ENCODE data around the gene DEDD.

DEDD gene

GRCh38 chr1:161106431-161106830 is 26.0 kb downstream of the DEDD start:
- no peak overlapping the region for H3K9ac ChIP-seq (ENCODE audit: low read depth, low read length)
- no peaks in the 10 kb centered on the region for H3K4me1 ChIP-seq (ENCODE audit: control insufficient read depth, insufficient read depth, low read length)
- H3K36me3 ChIP-seq (ENCODE audit: control insufficient read depth, insufficient read depth, low read length), result peaks cover 20% of the 10 kb centered on the region
- H3K27me3 ChIP-seq (ENCODE audit: control insufficient read depth, insufficient read depth, low read length), result no peaks in the 10 kb centered on the region
- H3K27ac ChIP-seq (ENCODE audit: low read depth, low read length), result no peak overlapping the region
- H3K4me3 ChIP-seq (ENCODE audit: low read depth, low read length), result no peak overlapping the region
- H3K9me3 ChIP-seq (ENCODE audit: control insufficient read depth, insufficient read depth, low read length), result no peaks in the 10 kb centered on the region

DNA sequence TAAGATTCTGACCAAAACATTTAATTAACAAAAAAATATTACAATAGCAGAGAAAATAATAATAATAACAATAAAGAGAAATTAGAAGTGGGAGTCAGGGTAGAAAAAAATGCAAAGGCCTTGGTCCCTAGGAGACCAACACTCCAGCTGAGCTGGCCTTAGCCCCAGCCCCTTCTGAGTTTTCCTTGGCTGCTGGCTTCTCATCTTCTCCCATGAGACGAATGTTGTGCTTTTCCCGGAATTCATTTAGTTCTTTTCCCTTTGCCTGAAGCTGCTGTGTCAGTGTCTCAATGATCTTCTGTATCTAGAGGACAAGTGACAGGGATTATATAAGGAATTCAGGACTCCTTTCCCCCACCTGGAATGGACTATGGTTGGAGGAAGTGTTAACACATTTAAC is 31.9 kb downstream of the DEDD start:
- Histone ChIP-seq H3K9ac (ENCODE audit: low read depth, low read length) (no peak overlapping the region), H3K27me3 (ENCODE audit: control insufficient read depth, insufficient read depth, low read length) (no peaks in the 10 kb centered on the region), H3K36me3 (ENCODE audit: control insufficient read depth, insufficient read depth, low read length) (peaks cover 26% of the 10 kb centered on the region), H3K4me1 (ENCODE audit: control insufficient read depth, insufficient read depth, low read length) (0 out of 2 replicates have a peak, but pooled peaks cover 4% of the 10 kb centered on the region), H3K9me3 (ENCODE audit: control insufficient read depth, insufficient read depth, low read length) (no peaks in the 10 kb centered on the region), H3K4me3 (ENCODE audit: low read depth, low read length) (no peak overlapping the region), H3K27ac (ENCODE audit: low read depth, low read length) (no peak overlapping the region)

GRCh38 chr1:161099090-161099802 is 33.2 kb downstream of the DEDD start:
- peak overlapping the region; percentile 93 for H3K4me3 ChIP-seq (ENCODE audit: low read depth, low read length)
- H3K27ac ChIP-seq (ENCODE audit: low read depth, low read length), result no peak overlapping the region
- no peaks in the 10 kb centered on the region for H3K9me3 ChIP-seq (ENCODE audit: control insufficient read depth, insufficient read depth, low read length)
- 0 out of 2 replicates have a peak, but pooled peaks cover 4% of the 10 kb centered on the region for H3K4me1 ChIP-seq (ENCODE audit: control insufficient read depth, insufficient read depth, low read length)
- peaks cover 26% of the 10 kb centered on the region for H3K36me3 ChIP-seq (ENCODE audit: control insufficient read depth, insufficient read depth, low read length)
- H3K9ac ChIP-seq (ENCODE audit: low read depth, low read length), result peak overlapping the region; percentile 62
- no peaks in the 10 kb centered on the region for H3K27me3 ChIP-seq (ENCODE audit: control insufficient read depth, insufficient read depth, low read length)

DNA sequence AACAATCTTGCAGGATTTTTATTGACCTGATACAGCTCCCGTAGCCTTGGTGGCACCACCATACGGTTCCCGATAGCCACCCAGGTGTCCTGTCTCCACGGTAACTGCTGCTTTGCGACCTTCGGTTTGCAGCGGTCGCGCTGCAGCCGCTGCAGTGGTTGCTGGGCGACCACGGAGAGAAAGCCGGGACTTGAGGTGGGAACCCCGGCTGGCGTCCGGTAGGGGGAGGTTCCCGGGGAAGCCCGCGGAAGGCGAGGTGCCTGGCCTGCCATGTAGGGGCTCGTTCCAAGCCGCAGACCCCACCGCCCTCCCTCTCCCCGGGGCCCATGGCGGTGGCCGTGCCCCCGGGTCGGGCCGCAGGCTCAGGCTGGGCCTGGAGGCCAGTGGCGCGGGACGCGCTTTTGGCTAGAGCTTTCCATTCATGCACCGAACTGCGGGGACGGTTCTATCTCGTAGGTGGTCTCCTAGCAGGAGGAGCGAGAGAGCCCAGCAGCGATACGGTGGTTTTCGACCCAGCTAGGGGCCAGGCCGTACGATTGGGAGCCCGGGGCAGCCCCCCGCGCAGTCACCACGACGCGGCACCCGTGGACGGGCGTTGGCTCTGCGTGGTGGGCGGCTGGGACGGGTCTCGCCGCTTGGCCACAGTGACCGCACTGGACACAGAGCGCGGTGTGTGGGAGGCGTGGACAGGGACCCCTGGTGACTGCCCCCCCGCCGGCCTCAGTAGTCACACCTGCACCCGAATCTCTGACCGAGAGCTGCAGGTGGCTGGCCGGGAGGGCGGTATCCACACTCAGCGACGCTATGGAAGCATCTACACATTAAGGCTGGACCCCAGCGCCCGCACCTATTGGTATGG is 34.0 kb downstream of the DEDD start, which contains the start of gene KLHDC9:
KLHDC9 (plus strand) TSS at position 152 of the 859 bp plus-strand sequence; CDS start at position 327, 175 bp downstream.
- Histone ChIP-seq H3K4me1 (ENCODE audit: control insufficient read depth, insufficient read depth, low read length) (0 out of 2 replicates have a peak, but pooled peaks cover 4% of the 10 kb centered on the region), H3K9me3 (ENCODE audit: control insufficient read depth, insufficient read depth, low read length) (no peaks in the 10 kb centered on the region), H3K27ac (ENCODE audit: low read depth, low read length) (peak within 1 kb of the TSS; percentile 76), H3K36me3 (ENCODE audit: control insufficient read depth, insufficient read depth, low read length) (peaks cover 23% of the 10 kb centered on the region), H3K27me3 (ENCODE audit: control insufficient read depth, insufficient read depth, low read length) (no peaks in the 10 kb centered on the region), H3K9ac (ENCODE audit: low read depth, low read length) (peak within 1 kb of the TSS; percentile 62), H3K4me3 (ENCODE audit: low read depth, low read length) (peak within 1 kb of the TSS; percentile 93)

GRCh38 chr1:161096530-161096929 is 35.9 kb downstream of the DEDD start:
- Histone ChIP-seq H3K9me3 (ENCODE audit: control insufficient read depth, insufficient read depth, low read length) (no peaks in the 10 kb centered on the region), H3K27me3 (ENCODE audit: control insufficient read depth, insufficient read depth, low read length) (no peaks in the 10 kb centered on the region), H3K27ac (ENCODE audit: low read depth, low read length) (no peak overlapping the region), H3K36me3 (ENCODE audit: control insufficient read depth, insufficient read depth, low read length) (peaks cover 14% of the 10 kb centered on the region), H3K4me3 (ENCODE audit: low read depth, low read length) (no peak overlapping the region), H3K9ac (ENCODE audit: low read depth, low read length) (no peak overlapping the region), H3K4me1 (ENCODE audit: control insufficient read depth, insufficient read depth, low read length) (0 out of 2 replicates have a peak, but pooled peaks cover 4% of the 10 kb centered on the region)

GRCh38 chr1:161096015-161096414 is 36.5 kb downstream of the DEDD start:
- Histone ChIP-seq H3K9ac (ENCODE audit: low read depth, low read length) (no peak overlapping the region), H3K9me3 (ENCODE audit: control insufficient read depth, insufficient read depth, low read length) (no peaks in the 10 kb centered on the region), H3K27ac (ENCODE audit: low read depth, low read length) (no peak overlapping the region), H3K27me3 (ENCODE audit: control insufficient read depth, insufficient read depth, low read length) (no peaks in the 10 kb centered on the region), H3K36me3 (ENCODE audit: control insufficient read depth, insufficient read depth, low read length) (peaks cover 11% of the 10 kb centered on the region), H3K4me3 (ENCODE audit: low read depth, low read length) (no peak overlapping the region), H3K4me1 (ENCODE audit: control insufficient read depth, insufficient read depth, low read length) (0 out of 2 replicates have a peak, but pooled peaks cover 4% of the 10 kb centered on the region)

DNA sequence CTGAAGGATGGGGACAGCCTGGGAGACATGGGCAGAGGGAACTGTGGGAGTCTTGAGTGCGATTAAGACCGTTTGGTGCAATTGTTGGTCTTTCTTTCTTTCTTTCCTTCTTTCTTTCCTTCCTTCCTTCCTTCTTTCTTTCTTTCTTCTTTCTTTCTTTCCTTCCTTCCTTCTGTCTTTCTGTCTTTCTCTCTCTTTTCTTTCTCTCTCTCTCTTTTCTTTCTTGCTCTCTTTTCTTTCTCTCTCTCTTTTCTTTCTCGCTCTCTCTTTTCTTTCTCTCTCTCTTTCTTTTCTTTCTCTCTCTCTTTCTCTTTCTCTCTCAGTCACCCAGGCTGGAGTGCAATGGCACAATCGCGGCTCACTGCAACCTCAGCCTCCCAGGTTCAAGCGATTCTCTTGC is 37.2 kb downstream of the DEDD start:
- Histone ChIP-seq H3K9me3 (ENCODE audit: control insufficient read depth, insufficient read depth, low read length) (no peaks in the 10 kb centered on the region), H3K4me1 (ENCODE audit: control insufficient read depth, insufficient read depth, low read length) (0 out of 2 replicates have a peak, but pooled peaks cover 4% of the 10 kb centered on the region), H3K27ac (ENCODE audit: low read depth, low read length) (no peak overlapping the region), H3K4me3 (ENCODE audit: low read depth, low read length) (no peak overlapping the region), H3K36me3 (ENCODE audit: control insufficient read depth, insufficient read depth, low read length) (peaks cover 4% of the 10 kb centered on the region; the same call in 1 of the 2 replicates), H3K27me3 (ENCODE audit: control insufficient read depth, insufficient read depth, low read length) (no peaks in the 10 kb centered on the region), H3K9ac (ENCODE audit: low read depth, low read length) (no peak overlapping the region)

DNA sequence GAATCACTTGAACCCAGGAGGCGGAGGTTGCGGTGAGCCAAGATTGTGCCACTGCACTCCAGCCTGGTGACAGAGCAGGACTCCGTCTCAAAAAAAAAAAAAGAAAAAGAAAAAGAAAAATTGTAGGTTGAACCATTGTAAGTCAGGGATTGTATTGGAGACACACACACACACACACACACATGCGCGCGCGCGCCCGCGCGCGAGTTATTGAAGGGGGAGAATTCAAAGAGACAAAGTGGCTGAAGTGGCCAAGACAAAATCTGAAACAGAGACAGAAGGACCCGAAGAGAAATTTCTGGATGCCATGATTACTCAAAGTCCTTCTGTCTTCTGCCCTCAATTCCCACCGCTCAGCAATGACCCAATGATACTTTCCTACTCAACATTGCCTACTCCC is 38.0 kb downstream of the DEDD start:
- Histone ChIP-seq H3K36me3 (ENCODE audit: control insufficient read depth, insufficient read depth, low read length) (no peaks in the 10 kb centered on the region), H3K9ac (ENCODE audit: low read depth, low read length) (no peak overlapping the region), H3K27me3 (ENCODE audit: control insufficient read depth, insufficient read depth, low read length) (no peaks in the 10 kb centered on the region), H3K4me1 (ENCODE audit: control insufficient read depth, insufficient read depth, low read length) (0 out of 2 replicates have a peak, but pooled peaks cover 8% of the 10 kb centered on the region), H3K9me3 (ENCODE audit: control insufficient read depth, insufficient read depth, low read length) (no peaks in the 10 kb centered on the region), H3K27ac (ENCODE audit: low read depth, low read length) (no peak overlapping the region), H3K4me3 (ENCODE audit: low read depth, low read length) (no peak overlapping the region)

DNA sequence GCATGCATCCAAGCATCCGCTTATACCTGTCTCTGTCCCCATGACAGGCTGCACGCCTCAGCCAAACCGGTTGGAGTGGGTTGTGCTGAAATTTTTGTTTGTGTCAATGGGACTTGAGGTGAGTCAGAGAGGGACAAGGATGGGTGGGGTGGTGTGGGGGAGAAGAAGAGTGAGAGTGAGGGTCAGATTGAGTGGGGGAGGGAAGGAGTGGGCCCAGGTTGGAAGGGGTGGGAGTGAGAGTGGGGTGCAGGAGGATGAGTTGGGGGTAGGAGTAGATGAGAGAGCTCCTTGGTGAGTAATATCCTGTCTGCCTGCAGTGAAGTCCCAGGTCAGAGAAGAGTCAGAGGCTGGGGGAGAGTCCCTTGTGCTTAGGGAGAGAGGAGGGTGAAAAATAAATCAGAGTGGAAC is 39.8 kb downstream of the DEDD start:
- H3K36me3 ChIP-seq (ENCODE audit: control insufficient read depth, insufficient read depth, low read length), result no peaks in the 10 kb centered on the region
- H3K9ac ChIP-seq (ENCODE audit: low read depth, low read length), result no peak overlapping the region
- H3K27me3 ChIP-seq (ENCODE audit: control insufficient read depth, insufficient read depth, low read length), result no peaks in the 10 kb centered on the region
- H3K4me3 ChIP-seq (ENCODE audit: low read depth, low read length), result no peak overlapping the region
- H3K9me3 ChIP-seq (ENCODE audit: control insufficient read depth, insufficient read depth, low read length), result no peaks in the 10 kb centered on the region
- 0 out of 2 replicates have a peak, but pooled peaks cover 7% of the 10 kb centered on the region for H3K4me1 ChIP-seq (ENCODE audit: control insufficient read depth, insufficient read depth, low read length)
- H3K27ac ChIP-seq (ENCODE audit: low read depth, low read length), result no peak overlapping the region

DNA sequence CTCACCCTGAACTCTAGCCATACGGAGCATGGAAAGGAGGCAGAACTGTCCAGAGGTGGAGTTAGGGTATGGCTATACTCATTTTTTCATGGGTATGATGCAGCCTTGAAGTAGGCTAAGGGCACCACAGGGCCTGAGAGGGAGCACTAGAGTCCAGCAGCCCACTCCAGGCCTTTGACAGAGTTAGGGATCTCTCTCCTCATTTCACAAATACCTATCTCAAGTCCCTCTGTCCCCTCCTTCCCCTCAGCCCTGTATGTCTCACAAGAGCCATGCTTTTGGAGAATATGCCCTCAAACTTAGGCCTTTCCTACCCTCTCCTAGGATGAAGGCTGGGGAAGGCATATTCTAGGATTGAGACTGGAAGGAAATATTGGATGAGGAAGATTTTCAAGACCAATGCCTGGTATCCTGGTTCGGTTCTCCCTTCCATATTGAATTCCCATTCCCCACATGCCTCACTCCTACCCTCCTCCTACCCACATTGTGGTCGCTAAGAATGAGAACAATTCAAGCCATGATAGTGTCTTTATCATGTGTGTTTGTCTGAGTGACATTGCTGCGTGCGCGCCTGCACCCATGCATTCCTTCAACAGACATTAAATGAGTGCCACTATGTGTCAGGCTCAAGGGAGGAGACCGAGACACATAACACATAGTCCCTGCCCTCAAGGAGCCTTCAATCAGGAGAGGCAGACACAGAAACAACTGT is 40.5 kb downstream of the DEDD start:
- H3K9ac ChIP-seq (ENCODE audit: low read depth, low read length), result no peak overlapping the region
- no peak overlapping the region for H3K4me3 ChIP-seq (ENCODE audit: low read depth, low read length)
- 0 out of 2 replicates have a peak, but pooled peaks cover 7% of the 10 kb centered on the region for H3K4me1 ChIP-seq (ENCODE audit: control insufficient read depth, insufficient read depth, low read length)
- H3K9me3 ChIP-seq (ENCODE audit: control insufficient read depth, insufficient read depth, low read length), result no peaks in the 10 kb centered on the region
- no peak overlapping the region for H3K27ac ChIP-seq (ENCODE audit: low read depth, low read length)
- no peaks in the 10 kb centered on the region for H3K27me3 ChIP-seq (ENCODE audit: control insufficient read depth, insufficient read depth, low read length)
- H3K36me3 ChIP-seq (ENCODE audit: control insufficient read depth, insufficient read depth, low read length), result no peaks in the 10 kb centered on the region

Data from HUES48 (cell line).